Liver (tissue), 9 donors: ENCODE measurements around the gene SKAP1. TPM values are rescaled to one million over a fixed set of nuclear protein-coding genes. Genes with fewer than 3 reads are reported as not detected.

ENCODE experiments used
- DNase-seq: peaks from one replicate; pipeline ENCODE4 v3.0.0-alpha.2; 2017; ENCODE audit warnings: low spot score
- H3K27ac ChIP-seq, 2 donors: one replicate each; pipeline ENCODE4 v1.7.0; 2013; ENCODE audit warnings: inconsistent platforms in 2 of 2, low read length in 2 of 2, control low read depth in 1 of 2, low read depth in 1 of 2, mild to moderate bottlenecking in 1 of 2
- H3K27me3 ChIP-seq, 4 donors: one replicate each; pipeline versions ENCODE4 v1.6.1 to v1.7.0; 2013; ENCODE audit warnings: low read length in 3 of 4, inconsistent platforms in 1 of 4, mild to moderate bottlenecking in 1 of 4, moderate library complexity in 1 of 4; ENCODE audit not compliant: control insufficient read depth in 4 of 4, insufficient read depth in 4 of 4
- H3K36me3 ChIP-seq, 4 donors: one replicate each; pipeline versions ENCODE4 v1.6.1 to v1.7.0; 2013; ENCODE audit warnings: low read length in 3 of 4, mild to moderate bottlenecking in 3 of 4, low read depth in 1 of 4, moderate library complexity in 1 of 4; ENCODE audit not compliant: control insufficient read depth in 4 of 4, insufficient read depth in 3 of 4
- H3K4me1 ChIP-seq, 4 donors: one replicate each; pipeline versions ENCODE4 v1.6.1 to v1.7.0; 2013; ENCODE audit warnings: low read length in 3 of 4, mild to moderate bottlenecking in 3 of 4, moderate library complexity in 1 of 4; ENCODE audit not compliant: control insufficient read depth in 4 of 4, insufficient read depth in 4 of 4
- H3K4me3 ChIP-seq, 3 donors: one replicate each; pipeline versions ENCODE4 v1.6.1 to v1.7.0; 2013; ENCODE audit warnings: low read length in 3 of 3, control low read depth in 1 of 3, low read depth in 1 of 3, mild to moderate bottlenecking in 1 of 3
- H3K9ac ChIP-seq, 2 donors: one replicate each; pipeline ENCODE4 v1.7.0; 2013; ENCODE audit warnings: low read length in 2 of 2, mild to moderate bottlenecking in 2 of 2, moderate library complexity in 2 of 2, control low read depth in 1 of 2, low read depth in 1 of 2
- H3K9me3 ChIP-seq, 4 donors: one replicate each; pipeline versions ENCODE4 v1.6.1 to v1.7.0; 2013; ENCODE audit warnings: low read length in 3 of 4; ENCODE audit not compliant: control insufficient read depth in 4 of 4
- ATF3 ChIP-seq: IDR thresholded peaks from 2 replicates; pipeline ENCODE4 v1.6.1; 2016; ENCODE audit warnings: antibody characterized with exemption
- CTCF ChIP-seq: fragments of 150-350 bp; IDR thresholded peaks from 2 replicates; pipeline ENCODE4 v1.5.1; 2017; ENCODE audit warnings: improper control_type of control experiment, low read depth, low read length; ENCODE audit not compliant: missing input control
- EGR1 ChIP-seq, 2 donors: IDR thresholded peaks; 2 replicates each; pipeline ENCODE4 v1.6.1; 2016 to 2018; ENCODE audit warnings: antibody characterized with exemption in 2 of 2, low read depth in 2 of 2
- FOXA1 ChIP-seq: IDR thresholded peaks from 2 replicates; pipeline ENCODE4 v1.6.1; 2016; ENCODE audit warnings: antibody characterized with exemption
- FOXA2 ChIP-seq: IDR thresholded peaks from 2 replicates; pipeline ENCODE4 v1.6.1; 2016; ENCODE audit warnings: antibody characterized with exemption
- GABPA ChIP-seq, 2 donors: IDR thresholded peaks in 1 of 2; conservative IDR thresholded peaks in 1 of 2; 2 replicates each; pipeline ENCODE4 v1.6.1; 2016; ENCODE audit warnings: antibody characterized with exemption in 2 of 2, mild to moderate bottlenecking in 1 of 2, moderate library complexity in 1 of 2
- HNF4A ChIP-seq, 2 donors: conservative IDR thresholded peaks; 2 replicates each; pipeline ENCODE4 v1.6.1; 2016; ENCODE audit warnings: antibody characterized with exemption in 2 of 2, mild to moderate bottlenecking in 2 of 2
- HNF4G ChIP-seq: IDR thresholded peaks from 2 replicates; pipeline ENCODE4 v1.6.1; 2016; ENCODE audit warnings: antibody characterized with exemption
- JUND ChIP-seq, 2 donors: IDR thresholded peaks; 2 replicates each; pipeline ENCODE4 v1.6.1; 2016; ENCODE audit warnings: antibody characterized with exemption in 2 of 2
- MAX ChIP-seq: IDR thresholded peaks from 2 replicates; pipeline ENCODE4 v1.6.1; 2016; ENCODE audit warnings: antibody characterized with exemption
- NR2F2 ChIP-seq: IDR thresholded peaks from 2 replicates; pipeline ENCODE4 v1.6.1; 2016; ENCODE audit warnings: antibody characterized with exemption
- RAD21 ChIP-seq, 2 donors: IDR thresholded peaks; 2 replicates each; pipeline ENCODE4 v1.6.1; 2016; ENCODE audit warnings: antibody characterized with exemption in 2 of 2, mild to moderate bottlenecking in 2 of 2
- REST ChIP-seq: IDR thresholded peaks from 2 replicates; pipeline ENCODE4 v1.6.1; 2016; ENCODE audit warnings: antibody characterized with exemption, mild to moderate bottlenecking
- RXRA ChIP-seq, 2 donors: IDR thresholded peaks; 2 replicates each; pipeline ENCODE4 v1.6.1; 2017 to 2018; ENCODE audit warnings: antibody characterized with exemption in 2 of 2, mild to moderate bottlenecking in 1 of 2
- SP1 ChIP-seq: IDR thresholded peaks from 2 replicates; pipeline ENCODE4 v1.6.1; 2018; ENCODE audit warnings: antibody characterized with exemption, mild to moderate bottlenecking
- TAF1 ChIP-seq: conservative IDR thresholded peaks from 2 replicates; pipeline ENCODE4 v1.6.1; 2016; ENCODE audit warnings: antibody characterized with exemption, mild to moderate bottlenecking
- ZBTB33 ChIP-seq: IDR thresholded peaks from 2 replicates; pipeline ENCODE4 v1.6.1; 2016; ENCODE audit warnings: antibody characterized with exemption
- WGBS: extraction: QIAGEN DNeasy Blood & Tissue Kit; methylation state at CpG from one replicate; pipeline ENCODE4 v1.1.7; 2013; 5-methylcytosine and 5-hydroxymethylcytosine counted together
- polyA plus RNA-seq, 2 donors: library from polyadenylated mRNA; stranded (reverse) in 1 of 2; unstranded in 1 of 2; fragments of 200-250 nt in 1 of 2; fragments of >200 nt in 1 of 2; fragmentation: Nextera tagmentation in 1 of 2; extraction: Ambion mirVana in 1 of 2; gene quantifications; one replicate each; pipeline versions ENCODE4 v1.2.1 to v1.2.3, GENCODE V29; 2013 to 2015
- total RNA-seq, 2 donors: library from RNA; depleted of rRNA; stranded (reverse); fragments of >200 nt; gene quantifications; one replicate each; pipeline ENCODE4 v1.2.3, GENCODE V29; 2014
- donor health status: healthy.
- donor health status: healthy.
- donor health status: healthy.
- donor health status: healthy.
- donor health status: healthy.

Gene SKAP1
- total and polyA plus RNA-seq, 4 donors: 2.5 to 20.8 (median 11.3) TPM

GRCh38 chr17:48202959-48203358 is 227.1 kb downstream of the SKAP1 start (continued):
- TF ChIP-seq ZBTB33 (no peak), FOXA1 (no peak), SP1 (no peak), HNF4G (no peak), ATF3 (no peak), RXRA (IDR thresholded peaks at IDR 0.05) (no peak)

- Histone ChIP-seq H3K9me3 (no peaks in the 10 kb centered on the region), H3K4me3 (peak overlapping the region in 1 of 3 donors; percentile 8), H3K27ac (no peak overlapping the region), H3K36me3 (no peaks in the 10 kb centered on the region), H3K27me3 (no peaks in the 10 kb centered on the region), H3K9ac (no peak overlapping the region), H3K4me1 (peaks cover 0 to 6% (median 3%) of the 10 kb centered on the region in 4 donors)
- no peak for DNase-seq
- 31% methylated on average over 6 of the region's 6 CpGs for WGBS
- TF ChIP-seq NR2F2: peak; percentile 25
- TF ChIP-seq HNF4G: no peak
Measured at GRCh38 chr17:48198950-48199541, 231.0 kb downstream of the SKAP1 start.

- no peak for TF ChIP-seq JUND (IDR thresholded peaks at IDR 0.05)
- no peak for TF ChIP-seq SP1
- TF ChIP-seq CTCF: no peak
- TF ChIP-seq RXRA (IDR thresholded peaks at IDR 0.05): no peak
- TF ChIP-seq FOXA2: no peak
- TF ChIP-seq ZBTB33: no peak
- TF ChIP-seq RAD21 (IDR thresholded peaks at IDR 0.05): no peak
- no peak for TF ChIP-seq EGR1 (IDR thresholded peaks at IDR 0.05; ENCODE audit: low read depth in 2 of 2)
- no peak for TF ChIP-seq MAX
- TF ChIP-seq TAF1: no peak
- TF ChIP-seq FOXA1: no peak
- no peak for TF ChIP-seq HNF4A (conservative IDR thresholded peaks at IDR 0.05)
- TF ChIP-seq HNF4G: no peak
- no peak for TF ChIP-seq GABPA (IDR thresholded peaks at IDR 0.05 in 1 of 2, conservative IDR thresholded peaks at IDR 0.05 in 1 of 2)
- no peak for TF ChIP-seq NR2F2
- no peak for TF ChIP-seq ATF3
- no peak for TF ChIP-seq REST
Measured at GRCh38 chr17:48195910-48196309, 234.1 kb downstream of the SKAP1 start.

More at GRCh38 chr17:48195910-48196309, 234.1 kb downstream of the SKAP1 start:
- H3K36me3 ChIP-seq: no peaks in the 10 kb centered on the region
- no peak overlapping the region for H3K27ac ChIP-seq
- no peak overlapping the region for H3K9ac ChIP-seq
- peaks cover 0 to 6% (median 3%) of the 10 kb centered on the region in 4 donors for H3K4me1 ChIP-seq
- DNase-seq: no peak
- H3K27me3 ChIP-seq: no peaks in the 10 kb centered on the region
- H3K9me3 ChIP-seq: no peaks in the 10 kb centered on the region
- no peak overlapping the region for H3K4me3 ChIP-seq
